Renal cortex interstitium (tissue), 11 donors: ENCODE data around the gene ECEL1. TPM values are rescaled to one million over a fixed set of nuclear protein-coding genes. Genes with fewer than 3 reads are reported as not detected.
"Not testable (repeated sequence)": the region's sequence is repeated elsewhere in the genome, so short reads cannot be mapped to it uniquely, and the experiment has no call there.

Source experiments
- DNase-seq, 11 donors: peaks; one replicate each; pipeline ENCODE4 v3.0.0-alpha.2; 2013; ENCODE audit warnings: low read depth in 9 of 11, low spot score in 4 of 11; ENCODE audit errors: extremely low read depth in 1 of 11
- polyA plus RNA-seq, 3 donors: library from polyadenylated mRNA; unstranded; fragments of 120-200 nt; gene quantifications; one replicate each; pipeline ENCODE4 v1.2.1, GENCODE V29; 2013; ENCODE audit not compliant: insufficient read length in 3 of 3

ECEL1 gene
- polyA plus RNA-seq, 3 donors = 13.8 to 27.8 (median 21.4) TPM

- no peak for DNase-seq
Measured at GRCh38 chr2:232438951-232439757, 48.5 kb downstream of the ECEL1 start.

- DNase-seq = no peak
Measured at GRCh38 chr2:232438091-232438490, 49.5 kb downstream of the ECEL1 start.

GRCh38 chr2:232437195-232437571 is 50.5 kb downstream of the ECEL1 start:
- DNase-seq = no peak

- DNase-seq = no peak
Measured at GRCh38 chr2:232436381-232437194, 51.0 kb downstream of the ECEL1 start.

- DNase-seq = no peak
Measured at GRCh38 chr2:232435805-232436204, 51.8 kb downstream of the ECEL1 start.

GRCh38 chr2:232435375-232435648 is 52.3 kb downstream of the ECEL1 start:
- DNase-seq = no peak

GRCh38 chr2:232434563-232435374 is 52.9 kb downstream of the ECEL1 start:
- no peak for DNase-seq

- DNase-seq = no peak
Measured at GRCh38 chr2:232434091-232434490, 53.5 kb downstream of the ECEL1 start.

GRCh38 chr2:232433622-232434021 is 54.0 kb downstream of the ECEL1 start:
- not testable (repeated sequence) for DNase-seq

- DNase-seq = no peak
Measured at GRCh38 chr2:232432598-232433184, 54.9 kb downstream of the ECEL1 start.

- DNase-seq = no peak
Measured at GRCh38 chr2:232431705-232432590, 55.7 kb downstream of the ECEL1 start.

Other genes starting within 250 kb of the ECEL1 start
- gene ALPP, start 109.1 kb downstream of the ECEL1 start, polyA plus RNA-seq = not detected
- gene ALPG, start 81.0 kb downstream of the ECEL1 start, polyA plus RNA-seq = not detected
- under 1 TPM in 2 of 3 donors, not detected in 1; 0.06 to 0.07 TPM for gene ALPI, start 31.7 kb downstream of the ECEL1 start, polyA plus RNA-seq
- gene PRSS56, start 32.6 kb upstream of the ECEL1 start, polyA plus RNA-seq = under 1 TPM in 2 of 3 donors, not detected in 1; 0.09 to 0.83 TPM
- gene CHRND, start 38.3 kb upstream of the ECEL1 start, polyA plus RNA-seq = 1 to 10 TPM in 1 of 3 donors, under 1 TPM in 2; 0.85 to 1.1 (median 0.87) TPM
- gene CHRNG, start 51.9 kb upstream of the ECEL1 start, polyA plus RNA-seq = 1 to 10 TPM; 1.1 to 1.6 (median 1.2) TPM
- 10 to 100 TPM; 11.9 to 15.2 (median 14.3) TPM for gene TIGD1, start 62.7 kb upstream of the ECEL1 start, polyA plus RNA-seq
- 100 to 1,000 TPM; 109 to 122 (median 121) TPM for gene EIF4E2, start 62.9 kb upstream of the ECEL1 start, polyA plus RNA-seq
- 10 to 100 TPM; 52.4 to 73.1 (median 66.4) TPM for gene EFHD1, start 145.8 kb upstream of the ECEL1 start, polyA plus RNA-seq
- 10 to 100 TPM; 61.6 to 66.2 (median 62.1) TPM for gene GIGYF2, start 209.5 kb upstream of the ECEL1 start, polyA plus RNA-seq